ENCODE data around the gene MDH1B. TPM values are rescaled to one million over a fixed set of nuclear protein-coding genes. Genes with fewer than 3 reads are reported as not detected.
"Not testable (repeated sequence)": the region's sequence is repeated elsewhere in the genome, so short reads cannot be mapped to it uniquely, and the experiment has no call there.

Gene MDH1B
- total RNA-seq, 2 experiments from 2014 or later, result 0.40 to 0.50 TPM

DNA sequence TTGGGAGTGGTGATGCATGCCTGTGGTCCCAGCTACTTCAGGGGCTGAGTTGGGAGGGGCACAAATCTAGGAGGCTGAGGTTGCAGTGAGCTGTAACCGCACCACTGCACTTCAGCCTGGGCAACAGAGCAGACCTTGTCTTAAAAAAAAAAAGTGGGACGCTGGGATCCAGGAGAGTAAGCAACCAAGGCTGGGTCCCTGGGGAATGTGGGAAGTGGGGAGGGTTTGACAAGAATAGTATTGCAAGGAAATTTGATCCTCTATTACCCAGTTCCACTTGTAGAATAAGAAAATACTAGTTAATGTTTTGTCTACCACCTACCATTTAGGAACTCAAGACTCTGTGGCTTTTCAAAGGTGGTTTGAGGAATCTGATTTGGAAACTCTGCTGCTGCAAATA, 25.9 kb downstream of the MDH1B start:
- H3K4me3 Mint-ChIP-seq, result no peak overlapping the region
- H3K36me3 Mint-ChIP-seq (ENCODE audit: low read depth), result no peaks in the 10 kb centered on the region
- ChIA-PET POLR2A (no interaction called here), CTCF (no interaction called here)
- no peaks in the 10 kb centered on the region for H3K4me1 Mint-ChIP-seq
- H3K27ac Mint-ChIP-seq, result no peak overlapping the region
- DNase-seq, result no peak
- H3K27me3 Mint-ChIP-seq, result no peaks in the 10 kb centered on the region
- no peaks in the 10 kb centered on the region for H3K9me3 Mint-ChIP-seq

DNA sequence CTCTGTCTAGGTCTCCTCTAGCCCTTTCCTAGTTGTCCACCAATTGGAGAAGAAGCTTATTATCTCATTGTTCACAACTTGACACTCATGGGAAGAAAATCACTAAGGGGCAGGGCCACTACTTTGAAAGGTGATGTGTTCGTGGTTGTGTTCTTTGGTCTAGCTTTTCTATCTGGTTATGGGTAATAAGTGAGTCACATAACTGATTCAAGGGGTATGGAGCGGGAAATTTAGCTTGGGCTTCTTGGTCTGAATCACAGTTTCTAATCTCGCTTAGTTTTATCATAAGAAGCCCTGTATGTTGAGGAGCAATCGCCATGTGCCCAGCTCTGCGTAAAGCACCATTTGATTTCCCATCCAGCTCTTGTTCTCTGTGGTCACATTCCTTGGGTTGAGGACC, 28.2 kb downstream of the MDH1B start:
- no peak for DNase-seq
- H3K4me3 Mint-ChIP-seq, result no peak overlapping the region
- H3K27ac Mint-ChIP-seq, result no peak overlapping the region
- CTCF ChIA-PET, result interaction anchor here (1.2 to 1.7 kb wide), 2 partner anchors 8 to 228 kb away, joined by 3 to 4 read pairs; no protein-coding TSS in a partner anchor
- no peaks in the 10 kb centered on the region for H3K4me1 Mint-ChIP-seq
- POLR2A ChIA-PET, result no interaction called here
- H3K9me3 Mint-ChIP-seq, result no peaks in the 10 kb centered on the region
- no peaks in the 10 kb centered on the region for H3K36me3 Mint-ChIP-seq (ENCODE audit: low read depth)
- H3K27me3 Mint-ChIP-seq, result peaks cover 6% of the 10 kb centered on the region

DNA sequence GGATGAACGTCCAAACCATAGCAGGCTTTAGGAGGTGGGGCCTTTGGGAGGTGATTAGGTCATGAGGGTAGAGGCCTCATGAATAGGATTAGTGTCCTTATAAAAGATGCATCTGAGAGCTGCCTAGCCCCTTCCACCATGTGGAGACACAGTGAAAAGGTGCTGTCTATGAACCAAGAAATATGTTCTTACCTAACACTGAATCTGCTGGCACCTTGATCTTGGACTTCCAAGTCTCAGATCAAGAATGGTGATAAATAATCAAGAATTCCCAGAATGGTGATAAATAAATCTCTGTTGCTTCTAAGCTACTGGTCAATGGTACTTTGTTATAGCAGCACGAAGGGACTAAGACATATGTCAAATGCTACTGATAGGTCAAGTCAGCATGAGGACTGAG, 31.8 kb downstream of the MDH1B start:
- H3K27me3 Mint-ChIP-seq, result peaks cover 11% of the 10 kb centered on the region
- H3K9me3 Mint-ChIP-seq, result no peaks in the 10 kb centered on the region
- no peak for DNase-seq
- CTCF ChIA-PET, result interaction anchor here (2.0 kb wide), 1 partner anchor 38 kb away, joined by 4 read pairs; no protein-coding TSS in a partner anchor
- no peak overlapping the region for H3K4me3 Mint-ChIP-seq
- H3K4me1 Mint-ChIP-seq, result no peaks in the 10 kb centered on the region
- POLR2A ChIA-PET, result no interaction called here
- H3K36me3 Mint-ChIP-seq (ENCODE audit: low read depth), result no peaks in the 10 kb centered on the region
- no peak overlapping the region for H3K27ac Mint-ChIP-seq

DNA sequence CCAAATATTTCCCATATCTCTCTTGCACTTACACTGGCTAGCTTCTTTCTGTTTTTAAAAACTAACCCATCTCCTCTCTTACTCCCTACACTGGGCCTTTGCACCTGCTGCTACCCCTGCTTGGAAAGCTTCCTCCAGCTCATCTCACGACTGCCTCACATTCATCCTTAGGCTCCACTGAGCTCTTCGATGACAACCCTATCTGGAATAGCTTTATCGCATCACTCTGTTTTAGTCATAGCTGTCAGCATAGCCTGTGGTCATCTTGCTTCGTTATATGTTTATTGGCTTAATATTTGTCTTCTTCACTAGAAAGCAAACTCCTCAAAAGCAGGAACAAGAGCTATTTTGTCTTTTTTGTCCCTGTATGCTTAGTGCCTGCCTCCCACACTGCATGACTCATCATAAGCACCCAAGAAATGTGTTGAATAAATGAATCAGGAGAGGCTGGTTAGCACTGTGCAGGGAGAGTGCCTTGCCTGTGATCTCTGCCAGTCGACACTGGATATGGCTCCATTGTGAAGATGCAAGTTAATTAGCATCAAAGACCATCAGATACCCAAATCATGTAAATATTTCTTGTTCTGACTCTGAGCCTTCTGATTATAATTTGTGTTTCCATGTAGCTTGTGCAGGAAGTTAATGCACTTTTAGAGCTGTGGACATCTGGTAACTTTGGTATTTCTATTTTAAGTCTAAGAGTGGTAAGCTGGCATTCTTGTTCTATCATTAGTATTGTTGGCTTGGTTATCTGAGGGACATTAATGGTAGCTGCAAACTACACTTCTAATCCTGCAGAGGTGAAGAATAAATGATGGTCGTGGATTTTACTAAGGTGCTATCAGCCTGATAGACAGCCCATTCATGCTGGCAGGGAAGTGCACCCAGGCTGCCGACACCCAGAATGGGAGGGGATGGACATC, 36.6 kb downstream of the MDH1B start:
- DNase-seq, result no peak

DNA sequence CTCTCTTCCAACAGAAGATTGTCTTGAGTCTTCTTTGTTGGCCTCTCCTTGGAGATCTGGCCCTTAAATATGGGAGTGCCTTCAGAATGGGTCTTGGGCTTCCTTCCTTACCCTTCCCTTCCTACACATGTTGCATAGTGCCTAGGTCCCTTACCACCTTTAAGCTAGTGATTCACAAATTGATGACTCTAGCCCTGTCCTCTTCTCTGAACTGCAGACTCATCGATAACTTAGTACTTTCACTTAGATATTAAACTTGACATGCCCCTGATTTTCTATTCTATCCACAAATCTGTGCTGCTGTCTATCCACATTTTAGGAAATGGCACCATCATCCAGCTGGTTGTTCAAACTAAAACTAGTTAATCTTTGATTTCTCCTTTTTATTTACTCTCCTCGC, 37.8 kb downstream of the MDH1B start:
- no peaks in the 10 kb centered on the region for H3K4me1 Mint-ChIP-seq
- H3K27ac Mint-ChIP-seq, result no peak overlapping the region
- ChIA-PET CTCF (no interaction called here), POLR2A (no interaction called here)
- no peaks in the 10 kb centered on the region for H3K36me3 Mint-ChIP-seq (ENCODE audit: low read depth)
- H3K4me3 Mint-ChIP-seq, result no peak overlapping the region
- no peak for DNase-seq
- no peaks in the 10 kb centered on the region for H3K9me3 Mint-ChIP-seq
- H3K27me3 Mint-ChIP-seq, result peaks cover 29% of the 10 kb centered on the region

More for the DNA sequence above, 36.6 kb downstream of the MDH1B start:
- no peaks in the 10 kb centered on the region for H3K4me1 Mint-ChIP-seq
- H3K27ac Mint-ChIP-seq, result no peak overlapping the region
- ChIA-PET CTCF (interaction anchor here (0.8 kb wide), 1 partner anchor 9 kb away, joined by 4 read pairs; no protein-coding TSS in a partner anchor), POLR2A (no interaction called here)
- H3K36me3 Mint-ChIP-seq (ENCODE audit: low read depth), result no peaks in the 10 kb centered on the region
- H3K4me3 Mint-ChIP-seq, result no peak overlapping the region
- peaks cover 29% of the 10 kb centered on the region for H3K27me3 Mint-ChIP-seq
- no peaks in the 10 kb centered on the region for H3K9me3 Mint-ChIP-seq

DNA sequence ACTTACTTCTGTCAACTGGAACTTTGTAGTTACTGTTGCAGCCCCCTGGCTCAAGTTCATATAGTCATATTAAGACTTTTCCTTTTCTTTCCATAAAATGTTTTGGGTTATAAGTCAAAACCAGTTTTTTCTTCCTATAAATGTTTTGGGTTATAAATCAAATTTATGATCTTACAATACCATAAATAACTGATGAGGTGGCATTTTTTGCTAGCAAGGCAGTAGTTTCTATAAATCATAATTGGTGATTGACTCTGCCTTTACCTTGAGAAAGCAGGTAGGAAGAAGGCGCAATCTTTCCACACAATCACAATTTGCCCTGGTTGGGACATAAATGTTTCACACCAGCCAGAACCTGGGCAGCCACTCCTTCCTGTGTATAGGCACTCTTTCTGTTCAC, 41.8 kb downstream of the MDH1B start:
- no peak overlapping the region for H3K27ac Mint-ChIP-seq
- H3K4me3 Mint-ChIP-seq, result no peak overlapping the region
- no peak for DNase-seq
- no peaks in the 10 kb centered on the region for H3K36me3 Mint-ChIP-seq (ENCODE audit: low read depth)
- H3K4me1 Mint-ChIP-seq, result no peaks in the 10 kb centered on the region
- no peaks in the 10 kb centered on the region for H3K9me3 Mint-ChIP-seq
- peaks cover 33% of the 10 kb centered on the region for H3K27me3 Mint-ChIP-seq
- POLR2A ChIA-PET, result no interaction called here
- CTCF ChIA-PET, result no interaction called here

DNA sequence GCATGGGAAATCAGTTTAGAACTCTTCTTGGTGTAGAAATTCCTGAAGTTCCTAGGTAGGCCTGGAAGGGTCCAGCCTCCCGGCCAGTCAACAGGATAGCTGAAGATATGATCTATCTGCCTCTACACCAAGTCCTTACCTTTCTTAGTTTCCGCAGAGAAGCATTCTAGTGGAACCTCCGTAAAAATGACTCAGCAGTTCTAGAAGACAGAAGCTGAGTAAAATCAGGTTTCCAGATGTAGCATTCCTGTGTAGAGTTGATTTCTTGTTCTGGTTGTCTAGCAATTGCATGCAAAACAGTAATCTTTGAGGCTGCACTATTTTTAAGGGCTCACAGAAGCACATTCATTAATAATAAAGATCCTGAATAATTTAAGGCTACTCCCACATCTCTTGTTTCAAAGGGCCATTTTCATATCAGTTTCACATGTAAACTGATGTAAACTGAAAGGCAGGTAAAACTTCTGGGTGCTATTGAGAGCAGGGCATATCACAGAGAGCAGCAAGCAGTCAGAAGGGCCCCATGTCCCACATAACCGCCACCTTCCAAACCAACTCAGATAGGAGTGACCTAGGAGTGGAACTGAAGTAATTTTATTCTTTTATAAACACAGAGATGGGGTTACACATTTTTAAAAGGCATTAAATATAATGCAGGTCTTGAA, 43.7 kb downstream of the MDH1B start:
- Mint-ChIP-seq H3K27ac (no peak overlapping the region), H3K4me3 (no peak overlapping the region), H3K9me3 (no peaks in the 10 kb centered on the region), H3K4me1 (no peaks in the 10 kb centered on the region), H3K27me3 (peaks cover 36% of the 10 kb centered on the region), H3K36me3 (ENCODE audit: low read depth) (no peaks in the 10 kb centered on the region)
- ChIA-PET CTCF (no interaction called here), POLR2A (no interaction called here)
- no peak for DNase-seq

DNA sequence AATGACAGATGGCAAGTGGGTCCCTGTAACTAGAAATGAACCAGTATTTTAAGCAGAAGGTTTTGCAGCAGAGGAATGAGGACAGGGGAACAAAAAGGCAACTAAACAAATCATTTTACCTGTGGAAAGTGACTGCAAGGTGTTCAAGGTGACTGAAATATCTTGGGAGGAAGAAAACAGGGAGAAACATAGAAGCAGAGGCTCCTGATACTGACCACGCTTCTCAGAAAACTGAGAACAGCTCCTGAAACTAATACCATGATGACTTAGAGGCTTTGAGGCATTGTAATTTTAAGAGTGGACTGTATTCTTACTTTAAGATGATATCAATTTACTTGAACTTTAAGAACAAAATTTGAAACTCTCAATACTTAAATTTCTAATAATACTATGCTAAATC, 46.8 kb downstream of the MDH1B start, which contains the start of gene DYTN:
DYTN (minus strand) TSS at position 101 of the 400 bp plus-strand sequence. CDS start 117 bp downstream, outside the sequence.
- no peak within 1 kb of the TSS for H3K4me3 Mint-ChIP-seq
- H3K27me3 Mint-ChIP-seq, result peaks cover 24% of the 10 kb centered on the region
- DNase-seq, result no peak
- no peak within 1 kb of the TSS for H3K27ac Mint-ChIP-seq
- H3K4me1 Mint-ChIP-seq, result peaks cover 2% of the 10 kb centered on the region
- POLR2A ChIA-PET, result no interaction called here
- no peaks in the 10 kb centered on the region for H3K9me3 Mint-ChIP-seq
- CTCF ChIA-PET, result interaction anchor here (0.6 kb wide), 1 partner anchor 916 kb away, joined by 3 read pairs; no protein-coding TSS in a partner anchor
- no peaks in the 10 kb centered on the region for H3K36me3 Mint-ChIP-seq (ENCODE audit: low read depth)

DNA sequence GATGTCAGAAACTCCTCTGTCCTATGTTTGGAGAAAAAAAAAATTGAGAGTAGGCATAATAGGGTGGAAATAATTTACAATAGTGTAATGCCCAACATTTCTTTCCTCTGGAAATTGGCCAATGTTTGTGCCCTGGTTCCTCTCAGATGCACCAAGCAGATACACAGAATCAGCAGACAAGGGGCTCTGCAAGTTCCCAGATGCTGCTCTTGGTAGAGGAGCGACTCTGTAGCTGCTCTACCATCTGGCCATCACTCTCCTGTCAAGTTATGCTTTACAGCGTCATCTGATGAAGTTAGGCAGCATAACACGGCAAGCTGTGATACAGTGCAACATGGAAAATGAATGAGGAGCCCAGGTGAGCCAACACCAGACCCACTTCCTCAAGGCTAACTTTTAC, 48.5 kb downstream of the MDH1B start:
- Mint-ChIP-seq H3K27ac (no peak overlapping the region), H3K4me1 (peaks cover 2% of the 10 kb centered on the region), H3K9me3 (no peaks in the 10 kb centered on the region), H3K4me3 (no peak overlapping the region), H3K36me3 (ENCODE audit: low read depth) (no peaks in the 10 kb centered on the region), H3K27me3 (peaks cover 19% of the 10 kb centered on the region)
- POLR2A ChIA-PET, result no interaction called here
- no peak for DNase-seq
- CTCF ChIA-PET, result no interaction called here

DNA sequence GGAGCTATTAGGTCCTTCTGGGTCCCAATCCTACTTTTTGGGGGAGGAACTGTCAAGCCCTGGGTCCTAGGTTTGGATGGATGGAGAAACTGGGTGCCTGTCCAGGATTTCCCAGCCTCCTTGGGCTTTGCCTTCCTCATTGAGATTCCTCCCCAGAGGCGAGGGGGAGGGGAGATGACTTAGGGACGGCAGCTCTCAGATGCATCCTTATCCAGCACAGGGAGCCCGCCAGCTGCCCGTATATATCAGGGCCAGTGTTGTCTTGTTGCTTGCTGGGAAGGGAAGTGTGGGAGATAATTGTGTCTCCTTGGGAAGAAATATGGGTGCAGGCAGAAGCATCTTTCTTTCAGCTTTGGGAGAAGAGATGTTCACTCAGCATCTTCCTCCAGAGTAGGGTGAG, 49.9 kb downstream of the MDH1B start:
- H3K9me3 Mint-ChIP-seq; H3K4me1 Mint-ChIP-seq; POLR2A ChIA-PET; H3K27ac Mint-ChIP-seq; DNase-seq; H3K36me3 Mint-ChIP-seq (ENCODE audit: low read depth); CTCF ChIA-PET; H3K4me3 Mint-ChIP-seq: not testable (repeated sequence)
- H3K27me3 Mint-ChIP-seq, result peaks cover 22% of the 10 kb centered on the region

DNA sequence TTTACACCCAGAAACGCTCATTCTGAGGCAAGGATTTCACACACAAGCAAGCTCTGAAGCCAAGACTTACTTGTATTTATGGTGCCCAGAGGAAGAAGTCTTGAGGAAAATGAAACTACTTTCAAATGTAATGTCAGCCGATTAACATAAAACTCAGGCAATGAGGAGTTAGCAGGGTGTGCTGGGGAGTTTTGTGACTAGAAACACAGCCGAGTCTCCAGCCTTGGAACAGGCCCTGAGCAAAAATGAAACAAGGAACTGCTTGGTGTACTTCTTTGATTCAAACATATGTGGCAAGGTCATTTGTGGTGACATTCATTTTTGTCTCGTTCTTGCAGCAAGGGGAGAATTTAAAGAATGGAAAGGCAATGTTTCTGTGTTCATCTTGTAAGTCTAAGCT, 51.4 kb downstream of the MDH1B start:
- peaks cover 18% of the 10 kb centered on the region for H3K27me3 Mint-ChIP-seq
- CTCF ChIA-PET, result interaction anchor here (1.2 kb wide), 1 partner anchor 11 kb away, joined by 3 read pairs; no protein-coding TSS in a partner anchor
- H3K4me1 Mint-ChIP-seq, result peaks cover 2% of the 10 kb centered on the region
- H3K27ac Mint-ChIP-seq, result no peak overlapping the region
- no peak for DNase-seq
- no peaks in the 10 kb centered on the region for H3K9me3 Mint-ChIP-seq
- POLR2A ChIA-PET, result no interaction called here
- no peaks in the 10 kb centered on the region for H3K36me3 Mint-ChIP-seq (ENCODE audit: low read depth)
- H3K4me3 Mint-ChIP-seq, result no peak overlapping the region

DNA sequence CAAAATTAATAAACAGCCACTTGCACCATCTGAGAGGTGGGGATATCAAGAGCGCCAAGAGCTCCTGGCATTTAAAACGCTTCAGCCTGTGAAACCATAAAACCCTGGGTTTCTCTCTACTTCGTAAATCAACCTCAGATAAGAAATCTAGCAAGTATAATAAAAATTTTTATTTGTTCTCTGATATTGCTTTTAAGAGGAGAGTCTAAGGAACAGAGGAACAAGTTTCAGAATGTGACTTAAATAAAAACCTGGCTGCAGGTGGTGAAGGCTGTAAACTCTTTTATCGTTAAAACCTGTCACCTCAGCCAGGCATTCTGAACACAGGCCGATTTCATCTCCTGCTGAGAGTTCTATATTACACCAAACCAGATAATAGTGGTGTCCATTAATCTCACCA, 56.8 kb downstream of the MDH1B start:
- Mint-ChIP-seq H3K27me3 (peaks cover 14% of the 10 kb centered on the region), H3K9me3 (no peaks in the 10 kb centered on the region), H3K4me1 (no peaks in the 10 kb centered on the region), H3K27ac (no peak overlapping the region), H3K36me3 (ENCODE audit: low read depth) (no peaks in the 10 kb centered on the region), H3K4me3 (no peak overlapping the region)
- DNase-seq, result no peak
- ChIA-PET POLR2A (no interaction called here), CTCF (interaction anchor here (0.8 kb wide), 1 partner anchor 11 kb away, joined by 3 read pairs; no protein-coding TSS in a partner anchor)

DNA sequence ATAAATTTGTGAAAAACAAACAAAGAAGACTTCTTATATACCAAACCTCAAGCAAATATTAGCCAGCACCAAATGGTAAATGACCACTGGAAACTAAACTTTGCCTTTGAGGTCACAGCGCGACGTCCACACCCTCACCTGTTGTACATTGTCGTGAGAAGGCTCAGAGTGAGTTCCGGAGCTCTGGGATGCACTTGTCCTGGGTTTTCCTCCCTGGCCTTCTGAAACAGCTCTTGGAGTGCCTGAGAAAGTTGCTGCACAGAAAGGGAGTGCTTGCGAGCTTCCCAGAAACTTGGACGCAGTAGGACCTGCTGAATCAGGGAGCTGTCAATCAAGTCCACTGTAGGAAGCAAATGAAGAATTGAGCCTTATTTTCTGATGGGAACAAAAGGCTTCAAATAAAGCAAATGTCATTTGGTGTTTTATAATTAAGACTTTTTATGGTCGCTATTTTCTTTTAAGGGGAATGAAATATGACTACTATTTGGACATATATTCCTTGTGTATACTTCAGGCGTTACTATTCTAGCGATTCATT, 57.9 kb downstream of the MDH1B start:
- Mint-ChIP-seq H3K9me3 (no peaks in the 10 kb centered on the region), H3K27ac (no peak overlapping the region), H3K4me1 (no peaks in the 10 kb centered on the region), H3K4me3 (no peak overlapping the region), H3K36me3 (ENCODE audit: low read depth) (no peaks in the 10 kb centered on the region), H3K27me3 (peaks cover 16% of the 10 kb centered on the region)
- ChIA-PET CTCF (interaction anchor here (0.5 to 0.8 kb wide), 2 partner anchors 10 to 900 kb away, joined by 3 read pairs; no protein-coding TSS in a partner anchor), POLR2A (no interaction called here)
- DNase-seq, result no peak

Data from activated CD4-positive, alpha-beta T cell treated with anti-CD3 and anti-CD28 coated beads, Interleukin-2, amount 10 ng/mL, durations not matched to agents 7 days and 5 days (primary cell).